Thyroid gland (tissue), 4 donors: ENCODE measurements around the gene TTC39B.

ENCODE experiments used
- POLR2A ChIP-seq, 2 donors: fragments of 450-650 bp; IDR thresholded peaks; one replicate each; pipeline ENCODE4 v1.6.1; 2017; ENCODE audit warnings: antibody characterized with exemption in 2 of 2, mild to moderate bottlenecking in 2 of 2, moderate library complexity in 1 of 2
- TF ChIP-seq, protein P1 (sequence below), 6 experiments: fragments of 200-600 bp in 3 of 6; fragments of 450-650 bp in 3 of 6; sonication (generic) in 3 of 6; IDR thresholded peaks; one replicate each; pipeline ENCODE4 v1.5.1; 2016 to 2019; ENCODE audit warnings: antibody characterized with exemption in 6 of 6, mild to moderate bottlenecking in 2 of 6, inconsistent platforms in 1 of 6, moderate library complexity in 1 of 6

DNA sequence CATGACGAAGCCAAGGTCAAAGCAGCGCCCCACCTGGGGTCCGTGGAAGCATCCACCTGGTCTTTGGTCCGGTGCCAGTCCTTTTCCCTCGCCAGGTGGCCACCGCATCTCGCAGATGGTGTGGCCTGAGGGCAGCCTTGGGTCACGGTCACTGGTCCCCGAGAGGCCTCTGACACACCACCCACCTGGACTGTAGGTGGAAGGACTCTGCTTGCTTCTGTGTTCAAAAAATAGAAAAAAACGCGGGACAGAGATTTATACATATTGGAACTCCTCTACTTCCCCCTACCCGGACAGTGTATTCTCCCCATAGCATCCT is 466 bp upstream of the TTC39B start:
- TF ChIP-seq POLR2A (IDR thresholded peaks at IDR 0.05) = no peak
- TF ChIP-seq, protein P1, sequence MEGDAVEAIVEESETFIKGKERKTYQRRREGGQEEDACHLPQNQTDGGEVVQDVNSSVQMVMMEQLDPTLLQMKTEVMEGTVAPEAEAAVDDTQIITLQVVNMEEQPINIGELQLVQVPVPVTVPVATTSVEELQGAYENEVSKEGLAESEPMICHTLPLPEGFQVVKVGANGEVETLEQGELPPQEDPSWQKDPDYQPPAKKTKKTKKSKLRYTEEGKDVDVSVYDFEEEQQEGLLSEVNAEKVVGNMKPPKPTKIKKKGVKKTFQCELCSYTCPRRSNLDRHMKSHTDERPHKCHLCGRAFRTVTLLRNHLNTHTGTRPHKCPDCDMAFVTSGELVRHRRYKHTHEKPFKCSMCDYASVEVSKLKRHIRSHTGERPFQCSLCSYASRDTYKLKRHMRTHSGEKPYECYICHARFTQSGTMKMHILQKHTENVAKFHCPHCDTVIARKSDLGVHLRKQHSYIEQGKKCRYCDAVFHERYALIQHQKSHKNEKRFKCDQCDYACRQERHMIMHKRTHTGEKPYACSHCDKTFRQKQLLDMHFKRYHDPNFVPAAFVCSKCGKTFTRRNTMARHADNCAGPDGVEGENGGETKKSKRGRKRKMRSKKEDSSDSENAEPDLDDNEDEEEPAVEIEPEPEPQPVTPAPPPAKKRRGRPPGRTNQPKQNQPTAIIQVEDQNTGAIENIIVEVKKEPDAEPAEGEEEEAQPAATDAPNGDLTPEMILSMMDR (IDR thresholded peaks at IDR 0.05) = peak in 1 of 6 experiments; percentile 19
